PC-9 (cell line): Measurements from ENCODE around the gene GATA2. TPM values are rescaled to one million over a fixed set of nuclear protein-coding genes. Genes with fewer than 3 reads are reported as not detected.

Experiments
- BruUV-seq: library from RNA; stranded (reverse); fragments of 400-500 nt; replicated peaks from 2 replicates; lab custom pipeline; 2021; lab: Mats Ljungman, UMichigan
- CTCF ChIA-PET: fragments of 300-600 bp; sonication (Branson Sonifier 250); formaldehyde crosslinking; loops from one replicate; lab custom pipeline; 2022; ENCODE audit warnings: antibody characterized with exemption; lab: Charles Lee
- POLR2A ChIA-PET: fragments of 300-600 bp; sonication (Branson Sonifier 250); formaldehyde crosslinking; loops from one replicate; lab custom pipeline; 2022; ENCODE audit warnings: antibody characterized with exemption; ENCODE audit not compliant: unreplicated experiment; lab: Charles Lee
- DNase-seq, 2 experiments: peaks; one replicate each; pipeline versions ENCODE4 v3.0.0 to v3.0.0-alpha.2; 2015 to 2022; ENCODE audit warnings: mixed read lengths in 1 of 2
- H2AFZ ChIP-seq: fragments of 200-600 bp; sonication (generic); 2 replicates; pipeline ENCODE4 v1.8.1; 2017; ENCODE audit warnings: antibody characterized with exemption
- H3F3A ChIP-seq: fragments of 200-600 bp; sonication (generic); 2 replicates; pipeline ENCODE4 v1.8.1; 2017; ENCODE audit warnings: antibody characterized with exemption, mild to moderate bottlenecking, low read depth; ENCODE audit not compliant: insufficient read depth
- H3K27ac ChIP-seq: fragments of 200-600 bp; sonication (generic); 2 replicates; pipeline ENCODE4 v1.6.1; 2016; ENCODE audit warnings: mixed run types
- H3K27me3 ChIP-seq: fragments of 200-600 bp; sonication (generic); 2 replicates; pipeline ENCODE4 v1.6.1; 2016; ENCODE audit warnings: low read depth, mixed run types; ENCODE audit not compliant: insufficient read depth
- H3K36me3 ChIP-seq: fragments of 200-600 bp; sonication (generic); 2 replicates; pipeline ENCODE4 v1.6.1; 2016; ENCODE audit warnings: low read depth, mixed run types
- H3K4me1 ChIP-seq: fragments of 200-600 bp; sonication (generic); replicated peaks from 2 replicates; pipeline ENCODE4 v1.6.1; 2016; ENCODE audit warnings: mixed run types; ENCODE audit not compliant: insufficient read depth
- H3K4me2 ChIP-seq: fragments of 200-600 bp; sonication (generic); 2 replicates; pipeline ENCODE4 v1.6.1; 2017; ENCODE audit warnings: mixed run types
- H3K4me3 ChIP-seq: fragments of 200-600 bp; sonication (generic); 2 replicates; pipeline ENCODE4 v1.6.1; 2016; ENCODE audit warnings: mixed run types
- H3K79me2 ChIP-seq: fragments of 200-600 bp; sonication (generic); 2 replicates; pipeline ENCODE4 v1.6.1; 2017; ENCODE audit warnings: low read depth, mixed run types
- H3K9me2 ChIP-seq: fragments of 200-600 bp; sonication (generic); 2 replicates; pipeline ENCODE4 v1.8.1; 2017; ENCODE audit warnings: mild to moderate bottlenecking; ENCODE audit not compliant: insufficient read depth
- H3K9me3 ChIP-seq: fragments of 200-600 bp; sonication (generic); 2 replicates; pipeline ENCODE4 v1.8.1; 2016; ENCODE audit warnings: low read depth; ENCODE audit not compliant: insufficient read depth
- H4K20me1 ChIP-seq: fragments of 200-600 bp; sonication (generic); 2 replicates; pipeline ENCODE4 v1.8.1; 2017; ENCODE audit not compliant: insufficient read depth
- CTCF ChIP-seq: fragments of 200-600 bp; sonication (generic); conservative IDR thresholded peaks from 2 replicates; pipeline ENCODE4 v1.6.1; 2017; ENCODE audit warnings: mixed run types, antibody characterized with exemption, mild to moderate bottlenecking, moderate library complexity
- EZH2 ChIP-seq: fragments of 200-600 bp; sonication (generic); IDR thresholded peaks from 2 replicates; pipeline ENCODE4 v1.8.0; 2017; ENCODE audit warnings: antibody characterized with exemption, low read depth
- intact Hi-C: fragments of 100-400 bp; cut with micrococcal nuclease; formaldehyde crosslinking; loops from one replicate; pipeline ENCODE4 v1.10.0; 2022; ENCODE audit not compliant: unreplicated experiment
- total RNA-seq: library from RNA; stranded (reverse); gene quantifications from 2 replicates; pipeline ENCODE4 v1.2.3, GENCODE V29; 2021

The GATA2 gene
- total RNA-seq, 1 experiment from 2014 or later: 29.0 TPM

- Histone ChIP-seq H3K9me3 (no peaks in the 10 kb centered on the region), H3K9me2 (no peaks in the 10 kb centered on the region), H3K4me2 (peak overlapping the region; percentile 87), H3K27me3 (no peaks in the 10 kb centered on the region), H3K79me2 (peaks cover 31% of the 10 kb centered on the region), H3K27ac (no peak overlapping the region), H4K20me1 (no peaks in the 10 kb centered on the region), H3K4me3 (no peak overlapping the region), H3F3A (peaks cover 24% of the 10 kb centered on the region; the same call in 1 of the 2 replicates), H3K4me1 (peaks cover 44% of the 10 kb centered on the region), H2AFZ (no peak overlapping the region), H3K36me3 (no peaks in the 10 kb centered on the region)
- CTCF ChIA-PET: interaction anchor here (0.6 to 1.0 kb wide), 2 partner anchors 32 to 49 kb away, joined by 3 to 11 read pairs; no protein-coding TSS in a partner anchor
- BruUV-seq: no TSS peak
- intact Hi-C loops: loop anchor here (10.0 kb wide), 1 partner anchor 887 kb away; the partner anchor contains the start of genes MCM2 and TPRA1
- no peak for DNase-seq
- POLR2A ChIA-PET: interaction anchor here (0.7 kb wide), 3 partner anchors 19 to 110 kb away, joined by 3 to 37 read pairs (median 6); no protein-coding TSS in a partner anchor
- no peak for TF ChIP-seq CTCF
- no peak for TF ChIP-seq EZH2
Measured at GRCh38 chr3:128482175-128482574, 10.8 kb downstream of the GATA2 start.

- CTCF ChIA-PET: no interaction called here
Measured at GRCh38 chr3:128481438-128481942, 11.5 kb downstream of the GATA2 start.

More at GRCh38 chr3:128481438-128481942, 11.5 kb downstream of the GATA2 start:
- no peak overlapping the region for H3K4me3 ChIP-seq
- POLR2A ChIA-PET: interaction anchor here (0.7 kb wide), 1 partner anchor 18 kb away, joined by 3 read pairs; no protein-coding TSS in a partner anchor
- H3K79me2 ChIP-seq: peaks cover 24% of the 10 kb centered on the region
- no TSS peak for BruUV-seq
- no peaks in the 10 kb centered on the region for H3K9me2 ChIP-seq
- H2AFZ ChIP-seq: no peak overlapping the region
- H3K4me2 ChIP-seq: no peak overlapping the region
- H3K4me1 ChIP-seq: peaks cover 42% of the 10 kb centered on the region
- H3K9me3 ChIP-seq: no peaks in the 10 kb centered on the region
- H3F3A ChIP-seq: peaks cover 24% of the 10 kb centered on the region; the same call in 1 of the 2 replicates
- DNase-seq: no peak
- no peaks in the 10 kb centered on the region for H3K36me3 ChIP-seq
- no peaks in the 10 kb centered on the region for H3K27me3 ChIP-seq
- H3K27ac ChIP-seq: no peak overlapping the region
- H4K20me1 ChIP-seq: no peaks in the 10 kb centered on the region
- intact Hi-C loops: loop anchor here (10.0 kb wide), 1 partner anchor 887 kb away; the partner anchor contains the start of genes MCM2 and TPRA1
- TF ChIP-seq CTCF: no peak
- TF ChIP-seq EZH2: no peak
